NCI-H748 (cell line): Measurements from ENCODE around the gene LHFPL2.
A peak's percentile ranks its signal among the peaks of the same experiment; 100 is the strongest.

ENCODE experiments used
- DNase-seq: peaks from one replicate; lab custom pipeline; 2025; ENCODE audit not compliant: unreplicated experiment; lab: John Stamatoyannopoulos, UW

The LHFPL2 gene

GRCh38 chr5:78547183-78547582 lies 101.4 kb downstream of the LHFPL2 start:
- no peak for DNase-seq

- DNase-seq = no peak
Observed at GRCh38 chr5:78546276-78546996, 102.1 kb downstream of the LHFPL2 start.

GRCh38 chr5:78545406-78545805 lies 103.2 kb downstream of the LHFPL2 start:
- no peak for DNase-seq

- no peak for DNase-seq
Observed at GRCh38 chr5:78544561-78545201, 103.9 kb downstream of the LHFPL2 start.

DNA sequence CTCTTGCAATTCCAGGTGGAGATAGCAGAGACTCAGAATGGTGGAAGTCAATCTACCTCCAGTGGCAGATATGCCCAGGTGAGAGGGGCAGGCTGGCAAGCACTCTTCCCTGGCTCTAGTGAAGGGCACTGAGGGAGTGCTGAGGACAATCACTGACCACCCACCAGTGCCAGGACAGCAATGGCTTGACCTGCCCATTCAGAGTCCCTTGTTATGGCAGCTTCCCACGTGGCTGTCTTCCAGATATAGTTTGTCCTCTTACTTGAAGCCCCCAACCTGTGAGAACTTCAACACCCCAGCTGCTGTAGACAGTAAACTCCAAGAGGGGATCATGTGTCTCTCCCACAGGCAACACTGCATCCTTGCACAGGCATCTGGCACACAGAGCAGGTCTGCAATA lies 104.7 kb downstream of the LHFPL2 start:
- no peak for DNase-seq

- no peak for DNase-seq
Observed at GRCh38 chr5:78543292-78543691, 105.3 kb downstream of the LHFPL2 start.

- DNase-seq = no peak
Observed at GRCh38 chr5:78542321-78542840, 106.2 kb downstream of the LHFPL2 start.

DNA sequence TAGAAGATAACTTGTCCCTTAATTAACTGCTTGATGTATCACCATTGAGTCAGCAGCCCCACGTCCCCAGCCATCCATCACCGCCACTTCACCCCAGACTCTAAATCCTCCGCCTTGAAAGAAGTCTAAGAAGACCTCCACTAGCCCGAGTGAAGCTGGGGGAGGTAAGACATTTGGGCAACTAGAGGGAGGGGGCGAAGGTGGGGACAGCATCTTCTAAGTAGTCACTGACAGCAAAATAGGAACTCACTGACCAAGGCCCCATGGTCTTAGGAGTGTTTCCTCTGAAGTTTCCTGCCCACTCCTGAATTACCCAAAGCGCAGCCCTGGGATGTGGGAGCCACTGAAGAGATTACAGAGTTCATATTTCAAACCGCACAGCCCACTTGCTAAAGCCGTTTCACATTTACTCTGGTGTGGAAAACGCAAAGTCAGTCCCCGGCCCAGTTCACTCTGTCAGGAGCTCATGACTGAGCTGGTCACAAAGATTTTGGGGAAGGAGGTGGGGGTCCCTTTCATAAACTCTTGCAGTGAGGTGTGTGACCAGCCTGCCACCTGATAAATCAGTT lies 107.4 kb downstream of the LHFPL2 start:
- no peak for DNase-seq

DNA sequence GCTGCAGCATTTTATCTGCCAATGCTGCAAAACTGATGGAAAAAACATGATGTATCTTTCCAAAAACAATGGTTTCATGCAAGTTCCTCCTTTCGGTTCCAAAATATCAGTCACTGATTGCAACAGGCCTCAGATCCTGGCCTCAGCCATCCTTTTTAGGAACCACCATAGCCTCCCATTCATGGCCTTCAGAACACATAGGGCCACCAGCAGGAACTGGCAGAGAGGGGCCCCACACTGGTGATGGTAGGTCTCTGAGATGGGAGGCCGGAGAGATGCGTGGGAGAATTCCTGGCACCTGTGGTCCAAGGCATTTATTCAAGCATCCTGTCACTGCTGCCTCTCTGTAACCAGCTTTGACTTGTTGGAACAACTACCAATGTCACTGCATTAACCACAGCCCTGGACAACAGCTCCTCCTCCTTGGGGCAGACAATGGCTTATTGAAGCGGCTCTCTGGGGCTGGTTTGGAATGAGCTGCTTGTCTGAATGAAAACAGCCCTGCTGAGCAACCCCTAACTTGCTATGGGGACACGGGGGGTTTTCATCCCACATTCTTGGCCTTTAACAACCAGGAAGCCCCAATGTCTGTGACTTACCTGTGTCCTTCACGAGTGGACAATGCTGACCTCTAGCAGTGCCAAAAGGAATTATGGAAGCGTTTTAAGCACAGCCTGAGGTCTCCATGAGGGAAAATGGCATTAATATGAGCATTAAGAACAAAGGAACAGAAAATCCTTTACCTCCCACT lies 108.1 kb downstream of the LHFPL2 start:
- DNase-seq = no peak

GRCh38 chr5:78538240-78538850 lies 110.2 kb downstream of the LHFPL2 start:
- no peak for DNase-seq

GRCh38 chr5:78537821-78538220 lies 110.8 kb downstream of the LHFPL2 start:
- DNase-seq = peak; percentile 53

GRCh38 chr5:78537411-78537810 lies 111.2 kb downstream of the LHFPL2 start:
- DNase-seq = no peak

- DNase-seq = no peak
Observed at GRCh38 chr5:78536661-78537196, 111.8 kb downstream of the LHFPL2 start.

GRCh38 chr5:78534905-78535200 lies 113.7 kb downstream of the LHFPL2 start:
- no peak for DNase-seq

DNA sequence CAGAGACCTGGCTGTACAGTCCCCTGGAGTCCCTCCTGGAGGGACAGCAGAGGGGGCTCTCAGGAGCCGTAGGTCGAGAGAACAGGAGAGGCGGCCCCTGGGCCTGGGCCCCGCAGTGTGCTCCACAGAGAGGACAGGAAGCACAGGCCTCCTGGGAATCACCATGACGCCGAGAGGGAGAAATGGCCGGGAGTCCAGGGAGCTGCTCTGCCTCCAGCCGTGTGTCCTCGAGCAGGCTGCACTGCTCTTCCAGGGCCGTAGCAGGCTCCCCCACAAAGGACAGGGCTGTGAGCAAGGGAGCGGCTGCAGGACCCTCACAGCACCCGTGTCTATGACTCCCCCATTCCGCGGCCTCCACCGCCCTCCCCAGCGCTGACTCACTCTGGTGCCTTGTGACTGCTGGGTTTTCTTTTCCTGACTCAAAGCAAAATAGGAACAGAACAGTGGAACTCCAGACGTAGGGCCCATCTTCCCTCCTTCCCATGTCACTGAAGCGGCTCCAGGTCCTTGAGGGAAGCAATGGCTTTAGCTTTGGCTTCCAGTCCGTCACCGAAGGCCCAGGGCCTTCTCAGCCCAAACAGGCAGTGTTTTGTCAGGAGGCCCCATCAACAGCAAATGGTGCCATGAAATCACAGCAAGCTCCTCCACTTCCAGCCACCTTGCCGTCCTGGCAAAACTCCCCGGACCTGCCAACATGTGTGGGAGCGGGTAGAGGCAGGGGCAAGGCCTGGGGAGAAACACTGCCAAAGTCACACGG lies 114.2 kb downstream of the LHFPL2 start:
- no peak for DNase-seq

DNA sequence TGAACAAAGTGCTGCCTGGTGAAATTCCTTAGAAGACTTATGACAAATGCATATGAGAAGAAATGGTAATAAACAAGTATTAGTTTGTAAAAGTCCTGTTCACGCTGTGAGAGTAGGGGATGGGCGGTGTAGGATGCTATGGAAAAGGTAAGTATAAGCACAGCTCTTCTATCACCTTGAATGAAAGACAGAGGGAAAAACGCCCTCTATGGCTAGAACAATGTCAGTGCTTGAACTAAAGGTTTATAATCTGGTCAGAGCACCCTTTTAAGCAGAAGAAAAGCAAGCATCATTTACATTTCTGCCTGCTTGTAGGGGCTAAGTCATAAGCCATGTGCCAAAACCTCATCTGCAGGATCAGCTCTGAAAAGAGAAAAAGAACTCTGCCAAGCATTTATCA lies 115.2 kb downstream of the LHFPL2 start:
- peak; percentile 61 for DNase-seq

DNA sequence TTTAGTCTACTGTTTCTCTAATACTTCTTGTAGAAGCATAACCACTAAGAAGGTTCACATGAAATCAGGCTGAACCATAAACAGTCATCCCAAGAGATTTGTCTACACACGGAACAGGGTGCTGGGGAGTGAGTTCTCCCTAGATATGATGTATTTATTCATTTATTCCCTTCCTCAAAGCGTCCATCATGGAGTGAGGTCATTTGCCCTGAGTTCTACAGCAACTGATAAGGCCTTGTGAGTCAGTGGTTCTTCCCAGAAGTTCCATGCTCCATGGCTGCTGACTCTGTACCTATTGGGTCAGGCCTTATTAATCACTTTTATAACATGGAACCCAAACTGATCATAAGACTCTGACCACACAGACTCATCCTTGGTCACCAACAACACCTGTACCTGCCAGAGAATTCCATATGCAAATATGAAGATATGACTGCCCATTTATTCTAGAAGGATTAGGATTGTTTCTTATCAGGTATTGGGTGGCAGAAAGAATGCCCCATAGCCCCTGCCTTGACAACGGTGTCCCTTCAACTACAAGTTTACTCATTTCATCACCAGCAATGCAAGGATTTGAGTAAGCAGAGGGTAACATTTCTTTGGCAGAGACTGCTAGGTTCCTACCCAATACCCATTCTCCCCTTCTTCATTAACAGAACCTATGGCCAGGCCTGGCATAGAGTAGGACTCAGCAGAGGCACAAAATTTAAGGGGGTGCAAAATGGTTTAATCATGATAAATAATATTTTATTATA lies 118.1 kb downstream of the LHFPL2 start:
- no peak for DNase-seq

DNA sequence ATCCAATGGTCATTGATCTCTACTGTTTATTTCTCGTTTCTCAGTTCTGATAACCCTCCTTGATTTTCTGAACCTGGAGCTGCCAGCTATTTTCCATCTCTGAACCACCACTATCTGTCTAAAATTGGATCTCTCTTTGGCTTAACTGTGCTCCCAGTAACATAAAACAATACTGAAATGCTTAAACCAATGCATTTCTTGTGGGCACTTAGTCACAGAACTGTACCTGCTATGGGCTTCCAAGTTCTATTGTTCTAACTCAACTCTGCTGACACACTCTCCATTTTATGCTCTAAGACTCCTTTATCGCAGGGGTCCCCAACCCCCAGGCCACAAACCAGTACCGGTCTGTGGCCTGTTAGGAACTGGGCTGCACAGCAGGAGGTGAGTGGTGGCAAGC lies 120.6 kb downstream of the LHFPL2 start:
- no peak for DNase-seq

- DNase-seq = peak; percentile 23
Observed at GRCh38 chr5:78527054-78527859, 121.3 kb downstream of the LHFPL2 start.
